Peyer's patch (tissue), 4 donors: ENCODE results near the gene PRM1. TPM values are rescaled to one million over a fixed set of nuclear protein-coding genes. Genes with fewer than 3 reads are reported as not detected.
"Not testable (repeated sequence)": the region's sequence is repeated elsewhere in the genome, so short reads cannot be mapped to it uniquely, and the experiment has no call there.

Source experiments
- DNase-seq, 3 donors: peaks; one replicate each; pipeline ENCODE4 v3.0.0-alpha.2; 2017 to 2019
- H3K27ac ChIP-seq, 4 donors: fragments of 200-600 bp; sonication (generic); one replicate each; pipeline ENCODE4 v1.5.1; 2016 to 2019
- H3K27me3 ChIP-seq, 2 donors: fragments of 200-600 bp; sonication (generic); one replicate each; pipeline ENCODE4 v1.5.1; 2019
- H3K36me3 ChIP-seq, 3 donors: fragments of 200-600 bp; sonication (generic); one replicate each; pipeline ENCODE4 v1.5.1; 2016 to 2019
- H3K4me1 ChIP-seq, 4 donors: fragments of 200-600 bp; sonication (generic); one replicate each; pipeline ENCODE4 v1.5.1; 2016 to 2019
- H3K4me3 ChIP-seq, 4 donors: fragments of 200-600 bp; sonication (generic); 1 replicate in 3 of 4; 2 replicates in 1 of 4; pipeline ENCODE4 v1.5.1; 2016 to 2019; ENCODE audit warnings: mild to moderate bottlenecking in 1 of 4
- H3K9me3 ChIP-seq, 4 donors: fragments of 200-600 bp; sonication (generic); one replicate each; pipeline ENCODE4 v1.5.1; 2016 to 2019; ENCODE audit warnings: mild to moderate bottlenecking in 1 of 4
- CTCF ChIP-seq, 6 experiments: fragments of 450-650 bp in 4 of 6; fragments of 200-600 bp in 2 of 6; sonication (generic) in 1 of 6; IDR thresholded peaks; one replicate each; pipeline ENCODE4 v1.5.1; 2017 to 2019; ENCODE audit warnings: antibody characterized with exemption in 6 of 6, mild to moderate bottlenecking in 3 of 6, moderate library complexity in 1 of 6
- POLR2A ChIP-seq, 2 donors: fragments of 450-650 bp; IDR thresholded peaks; one replicate each; pipeline ENCODE4 v1.5.1; 2017; ENCODE audit warnings: antibody characterized with exemption in 2 of 2, mild to moderate bottlenecking in 2 of 2, moderate library complexity in 2 of 2
- total RNA-seq, 4 donors: library from RNA; depleted of rRNA; stranded (reverse); fragments of >200 nt; gene quantifications; one replicate each; pipeline ENCODE4 v1.1.0, GENCODE V29; 2016

Gene PRM1
- total RNA-seq, 4 donors from 2014 or later, result not detected

- no peaks in the 10 kb centered on the region for H3K4me1 ChIP-seq
- H3K4me3 ChIP-seq, result no peak overlapping the region
- no peaks in the 10 kb centered on the region for H3K36me3 ChIP-seq
- DNase-seq, result no peak
- no peaks in the 10 kb centered on the region for H3K27me3 ChIP-seq
- no peak for TF ChIP-seq CTCF (IDR thresholded peaks at IDR 0.05)
- no peak for TF ChIP-seq POLR2A (IDR thresholded peaks at IDR 0.05)
- H3K9me3 ChIP-seq, result no peaks in the 10 kb centered on the region
- no peak overlapping the region for H3K27ac ChIP-seq
Measured at GRCh38 chr16:11291091-11291703, 10.1 kb upstream of the PRM1 start.

- TF ChIP-seq CTCF (IDR thresholded peaks at IDR 0.05) (no peak), POLR2A (IDR thresholded peaks at IDR 0.05) (no peak)
- H3K4me1 ChIP-seq, result no peaks in the 10 kb centered on the region
- no peaks in the 10 kb centered on the region for H3K9me3 ChIP-seq
- no peak for DNase-seq
- H3K4me3 ChIP-seq, result no peak overlapping the region
- H3K36me3 ChIP-seq, result no peaks in the 10 kb centered on the region
- no peak overlapping the region for H3K27ac ChIP-seq
- no peaks in the 10 kb centered on the region for H3K27me3 ChIP-seq
Measured at GRCh38 chr16:11290102-11290893, 9.2 kb upstream of the PRM1 start.

GRCh38 chr16:11289696-11290095 lies 8.6 kb upstream of the PRM1 start:
- not testable (repeated sequence) for H3K4me3 ChIP-seq, H3K36me3 ChIP-seq, DNase-seq, H3K27ac ChIP-seq, H3K27me3 ChIP-seq, H3K9me3 ChIP-seq, H3K4me1 ChIP-seq

DNA sequence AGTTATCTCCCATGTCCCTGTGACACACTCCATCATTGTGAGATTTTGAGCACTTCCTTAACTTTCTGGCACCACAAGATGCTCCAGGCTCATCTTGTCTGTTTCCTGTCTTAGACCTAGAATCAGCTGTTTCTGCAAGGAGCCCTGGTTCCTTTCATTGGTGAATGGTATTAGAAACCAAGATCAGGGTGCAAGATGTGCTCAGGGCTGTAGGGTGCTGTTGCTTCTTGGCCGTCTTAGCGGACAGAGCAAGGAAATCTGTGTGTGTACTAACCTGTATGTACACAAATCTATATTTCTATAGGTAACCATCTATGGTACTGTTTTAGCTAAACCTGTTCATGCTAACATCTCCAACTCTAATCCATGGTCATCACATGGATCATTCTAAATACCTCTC lies 8.1 kb upstream of the PRM1 start:
- no peak overlapping the region for H3K27ac ChIP-seq

DNA sequence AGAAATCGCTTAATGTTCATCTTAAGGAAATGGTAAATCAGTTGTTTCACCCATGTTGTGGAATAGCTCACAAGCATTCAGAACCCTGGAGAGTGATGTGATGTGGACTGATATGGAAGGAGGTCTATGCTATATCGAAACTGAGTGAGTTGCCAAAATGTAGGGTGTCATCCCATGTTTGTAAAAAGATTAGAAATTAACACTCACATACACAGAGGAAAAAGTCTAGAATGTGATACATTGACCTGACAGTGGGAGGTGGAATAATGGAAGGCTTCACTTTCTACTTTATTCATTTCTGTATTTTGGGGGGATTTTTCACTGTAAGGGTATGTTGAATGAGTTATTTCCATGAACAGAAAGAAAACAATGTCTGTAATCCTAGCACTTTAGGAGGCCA lies 4.7 kb upstream of the PRM1 start:
- Histone ChIP-seq H3K36me3 (no peaks in the 10 kb centered on the region), H3K27me3 (no peaks in the 10 kb centered on the region), H3K9me3 (no peaks in the 10 kb centered on the region), H3K4me1 (no peaks in the 10 kb centered on the region), H3K27ac (no peak overlapping the region), H3K4me3 (no peak overlapping the region)
- TF ChIP-seq POLR2A (IDR thresholded peaks at IDR 0.05) (no peak), CTCF (IDR thresholded peaks at IDR 0.05) (no peak)
- DNase-seq, result no peak

More for the DNA sequence above, 8.1 kb upstream of the PRM1 start:
- TF ChIP-seq POLR2A (IDR thresholded peaks at IDR 0.05) (no peak), CTCF (IDR thresholded peaks at IDR 0.05) (no peak)
- Histone ChIP-seq H3K4me3 (no peak overlapping the region), H3K9me3 (no peaks in the 10 kb centered on the region), H3K27me3 (no peaks in the 10 kb centered on the region), H3K4me1 (no peaks in the 10 kb centered on the region), H3K36me3 (no peaks in the 10 kb centered on the region)
- DNase-seq, result no peak

DNA sequence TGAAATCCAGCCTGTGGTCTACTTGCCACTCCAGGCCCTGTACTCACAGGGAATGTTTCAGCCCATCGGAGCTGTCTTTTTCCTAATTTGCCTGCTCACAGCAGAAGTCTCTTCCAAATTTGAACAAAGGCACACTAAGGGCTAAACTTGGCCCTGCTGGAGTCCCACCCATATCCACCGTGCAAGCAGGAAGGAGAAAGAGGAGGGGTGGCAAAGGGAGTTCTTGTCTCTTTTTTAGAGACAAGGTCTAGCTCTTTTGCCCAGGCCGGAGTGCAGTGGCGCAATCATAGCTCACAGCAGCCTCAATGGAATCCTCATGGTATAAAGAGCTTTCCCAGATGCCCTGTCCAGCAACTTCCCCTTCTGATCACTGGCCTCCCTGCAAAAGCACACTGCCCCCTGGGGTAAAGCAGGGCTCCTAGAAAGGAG lies 2.7 kb upstream of the PRM1 start:
- Histone ChIP-seq H3K27me3 (no peaks in the 10 kb centered on the region), H3K36me3 (no peaks in the 10 kb centered on the region), H3K4me1 (no peaks in the 10 kb centered on the region), H3K4me3 (no peak overlapping the region), H3K9me3 (no peaks in the 10 kb centered on the region), H3K27ac (no peak overlapping the region)
- DNase-seq, result no peak
- TF ChIP-seq CTCF (IDR thresholded peaks at IDR 0.05) (no peak), POLR2A (IDR thresholded peaks at IDR 0.05) (no peak)
